ENCODE data around the gene TCF4.
"Not testable (repeated sequence)": the region's sequence is repeated elsewhere in the genome, so short reads cannot be mapped to it uniquely, and the experiment has no call there.

The TCF4 gene

DNA sequence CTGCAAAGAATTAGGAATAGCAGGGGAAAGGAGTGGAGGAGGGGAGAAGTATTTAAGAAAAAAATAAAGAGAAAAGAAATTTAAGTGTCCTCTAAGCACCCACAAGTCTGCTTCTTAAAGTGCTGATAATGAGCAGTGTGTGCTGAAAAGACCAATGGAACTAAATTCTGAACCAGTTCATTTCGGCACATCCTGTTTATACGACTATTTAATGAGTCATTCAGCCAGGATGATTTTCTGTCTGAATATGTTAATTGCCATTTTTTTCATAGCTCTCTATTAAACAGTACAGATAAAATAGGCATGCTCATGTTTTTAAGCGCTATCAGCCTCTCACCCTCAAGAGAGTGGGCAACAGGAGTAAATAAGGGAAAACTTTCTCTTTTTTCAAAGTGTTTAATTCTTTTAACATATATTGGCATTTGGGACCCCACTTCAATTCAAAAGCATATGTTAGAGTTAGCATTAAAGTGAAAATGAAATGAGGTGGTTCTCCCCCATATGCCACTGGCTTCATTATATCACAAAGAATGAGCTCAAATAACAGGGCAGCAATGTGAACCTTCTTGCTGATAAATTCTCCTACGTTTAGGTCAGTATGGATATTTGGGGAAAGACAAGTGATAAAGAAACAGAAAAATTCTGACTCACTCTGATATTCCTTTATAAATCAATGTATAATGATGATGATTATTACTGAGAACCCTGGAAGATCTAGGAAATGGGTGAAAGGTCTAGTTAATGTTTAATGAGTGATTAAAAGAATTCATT, 87.5 kb downstream of the TCF4 start:
- no peak for DNase-seq

GRCh38 chr18:55499526-55499925, 88.5 kb downstream of the TCF4 start:
- DNase-seq, result no peak

DNA sequence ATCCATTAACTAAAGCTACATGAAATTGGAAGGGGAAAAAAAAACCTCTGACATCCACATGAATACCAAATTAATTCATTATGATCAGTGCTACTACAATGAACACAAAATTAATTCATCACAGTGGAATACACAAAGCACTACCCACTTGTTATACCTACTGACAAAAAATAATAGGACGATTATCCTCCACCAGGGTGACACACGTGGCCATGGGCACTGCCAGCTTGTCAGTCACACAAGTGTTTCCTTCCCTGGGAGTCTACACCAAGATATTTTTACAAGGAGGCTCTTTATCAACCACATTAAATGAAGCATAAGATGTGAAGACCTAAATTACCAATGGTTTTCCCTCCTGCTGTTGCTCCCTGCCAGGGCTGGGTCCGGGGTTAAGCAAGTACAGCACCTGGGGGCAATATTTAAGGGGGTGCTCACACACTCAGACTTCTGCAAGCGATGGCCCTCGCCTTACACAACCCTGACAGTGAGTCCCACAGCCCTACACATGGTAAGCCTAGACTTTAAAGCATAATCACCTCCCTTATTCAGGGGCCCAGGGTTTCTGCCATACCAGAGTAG, 90.1 kb downstream of the TCF4 start:
- DNase-seq, result no peak

DNA sequence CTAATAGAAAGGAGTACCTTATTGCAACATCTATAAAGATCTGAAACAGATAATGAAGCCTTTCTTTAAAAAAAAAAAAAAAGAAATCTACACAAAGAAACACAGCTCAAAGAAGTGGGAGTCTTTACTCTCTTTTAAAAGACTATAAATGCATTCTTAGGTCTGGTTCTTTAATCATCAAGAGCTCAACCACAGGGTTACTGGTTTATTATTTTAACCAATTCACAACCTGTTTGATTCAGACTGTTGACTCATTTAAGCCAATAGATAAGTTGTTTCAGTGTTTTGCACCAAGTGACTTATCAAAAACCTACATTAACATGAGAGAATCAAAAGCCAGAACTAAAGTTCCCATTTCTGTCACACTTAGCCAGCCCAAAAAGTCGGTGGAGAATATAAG, 93.1 kb downstream of the TCF4 start:
- DNase-seq, result no peak

- no peak for DNase-seq
These were observed 93.6 kb downstream of the TCF4 start for GRCh38 chr18:55494441-55494840.

GRCh38 chr18:55491616-55492015, 96.4 kb downstream of the TCF4 start:
- no peak for DNase-seq

- peak; percentile 73 for DNase-seq
These were observed 98.7 kb downstream of the TCF4 start for GRCh38 chr18:55489034-55489986.

DNA sequence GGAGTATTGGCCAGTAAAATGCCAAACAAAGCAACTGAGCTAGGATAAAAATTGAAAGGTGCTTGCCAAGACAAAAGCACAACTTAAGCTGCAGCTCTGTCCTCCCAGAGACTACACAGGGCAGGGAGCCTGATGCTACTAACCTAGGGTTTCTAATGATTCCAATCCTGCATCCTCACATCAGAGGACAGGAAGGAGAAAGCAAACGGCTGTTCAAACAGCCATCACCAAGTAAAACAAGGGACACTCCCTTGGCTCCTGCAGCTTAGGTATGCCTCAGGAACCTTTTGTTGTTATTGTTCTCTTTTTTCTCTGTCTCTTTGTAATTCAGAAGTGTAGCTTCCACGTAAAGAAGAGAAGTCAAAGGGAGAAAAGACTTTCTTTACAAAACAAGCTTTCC, 99.5 kb downstream of the TCF4 start:
- DNase-seq, result no peak

GRCh38 chr18:55487997-55488396, 100.0 kb downstream of the TCF4 start:
- DNase-seq, result no peak

- DNase-seq, result no peak
These were observed 101.1 kb downstream of the TCF4 start for GRCh38 chr18:55486936-55487335.

- no peak for DNase-seq
These were observed 102.3 kb downstream of the TCF4 start for GRCh38 chr18:55485666-55486065.

DNA sequence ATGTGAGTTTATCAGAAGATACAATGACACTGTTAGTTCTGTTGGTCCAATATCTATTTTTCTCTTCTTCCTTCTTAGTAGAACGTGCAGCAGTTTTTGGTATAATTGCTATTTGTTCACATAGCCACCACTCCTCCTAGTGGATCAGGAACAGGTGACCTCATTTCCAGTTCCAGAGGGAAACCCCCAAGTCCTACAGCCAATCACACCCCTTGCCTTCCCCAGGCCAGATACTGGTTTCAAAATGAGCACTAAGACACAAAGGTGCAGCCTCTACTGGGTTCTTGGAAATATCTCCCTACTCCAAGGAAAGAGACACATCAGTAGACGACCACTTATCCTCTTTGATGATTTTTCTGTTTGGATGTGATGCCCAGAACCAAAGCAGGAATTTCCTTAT, 103.2 kb downstream of the TCF4 start:
- DNase-seq, result peak; percentile 7

DNA sequence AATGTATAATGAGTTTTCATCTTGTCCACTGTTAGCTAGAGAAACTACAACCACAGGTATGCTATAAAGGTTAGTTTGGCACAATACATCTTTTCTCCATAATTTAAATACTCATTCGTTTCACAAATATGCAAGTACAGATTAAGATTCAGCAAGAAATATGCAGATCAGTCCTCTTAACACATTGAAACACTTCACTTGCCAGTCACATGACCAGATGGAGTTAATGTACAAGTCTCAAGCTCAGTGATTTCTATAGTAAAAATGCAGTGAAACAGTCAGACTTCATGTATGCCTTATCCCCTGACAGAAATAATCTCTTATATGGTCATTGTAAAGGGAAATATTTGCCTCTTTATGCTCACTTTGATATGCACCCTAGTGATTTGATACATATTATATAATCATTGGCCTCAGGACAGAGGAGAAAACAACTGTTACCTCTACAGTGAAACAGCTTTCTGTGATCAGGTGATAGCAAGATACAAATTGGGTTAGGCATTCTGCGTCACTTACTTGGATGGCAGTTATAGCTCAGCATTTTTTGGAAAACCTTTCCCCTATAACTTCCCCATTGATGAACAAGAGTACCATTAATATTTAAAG, 104.6 kb downstream of the TCF4 start:
- DNase-seq, result no peak

DNA sequence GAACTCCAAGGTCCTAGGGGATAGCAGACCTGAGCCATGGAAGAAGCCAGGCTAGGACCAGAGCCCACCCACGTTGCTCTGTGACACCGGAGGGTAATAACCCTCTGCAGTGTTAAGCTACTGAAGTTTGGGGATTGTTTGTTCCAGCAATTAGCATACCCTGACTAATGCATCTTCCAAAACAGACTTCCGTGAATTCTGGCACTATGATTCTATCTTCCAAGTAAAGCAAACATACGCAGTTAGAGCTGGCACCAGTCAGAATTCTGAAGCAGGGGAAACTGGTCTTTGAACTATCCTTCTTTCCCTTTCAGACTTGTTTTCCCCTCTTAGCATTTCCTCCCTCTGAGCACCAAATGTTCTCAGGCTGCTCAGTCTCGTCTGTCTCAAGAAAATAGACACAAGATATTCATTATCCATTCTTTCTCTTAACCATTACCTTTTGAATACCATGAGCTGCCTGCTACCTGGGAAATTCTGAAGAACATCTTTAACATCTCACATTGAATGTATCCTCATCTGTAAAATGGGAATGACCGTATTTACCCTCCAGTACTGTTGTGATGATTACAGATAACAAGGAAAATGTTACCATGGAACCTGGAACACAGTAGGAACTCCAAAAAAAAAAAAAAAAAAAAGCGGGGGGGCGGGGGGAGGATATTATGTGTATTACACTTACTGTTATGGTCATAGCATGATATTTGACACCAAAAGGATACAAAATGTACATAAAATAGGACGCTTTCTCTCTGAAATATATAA, 108.2 kb downstream of the TCF4 start:
- no peak for DNase-seq

DNA sequence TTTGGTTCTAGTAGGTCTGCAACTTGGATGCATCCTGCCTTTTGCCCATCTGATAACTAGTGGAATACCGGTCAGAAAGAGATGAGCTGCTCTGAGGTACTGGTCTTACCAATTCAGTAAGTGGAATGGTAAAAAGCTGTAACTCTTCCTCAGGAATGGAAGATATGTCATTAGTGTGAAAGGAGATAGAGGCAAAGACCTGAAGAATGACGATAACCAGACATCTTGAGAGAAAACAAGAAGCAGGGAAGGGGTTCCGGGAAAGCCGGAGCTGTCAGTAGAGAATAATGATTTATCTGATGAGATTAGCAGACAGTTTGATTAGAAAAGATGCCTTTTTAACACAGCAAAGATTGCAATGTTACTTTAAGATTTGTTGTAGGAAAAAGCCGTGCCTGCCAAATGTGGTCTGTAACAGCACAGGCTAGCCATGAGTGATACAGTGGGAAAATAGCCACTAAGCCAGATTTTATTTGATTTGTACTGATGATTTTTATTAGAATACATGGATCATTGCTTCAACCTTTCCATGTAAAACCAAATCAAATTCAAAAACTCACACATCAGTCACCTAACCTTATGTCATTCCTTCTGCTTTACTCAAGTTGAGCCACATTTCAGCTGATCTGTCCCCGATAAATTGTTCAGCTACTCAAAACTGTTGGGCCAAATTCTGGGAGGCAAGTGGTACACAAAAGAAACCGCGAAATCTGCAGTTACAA, 110.0 kb downstream of the TCF4 start:
- DNase-seq, result no peak

DNA sequence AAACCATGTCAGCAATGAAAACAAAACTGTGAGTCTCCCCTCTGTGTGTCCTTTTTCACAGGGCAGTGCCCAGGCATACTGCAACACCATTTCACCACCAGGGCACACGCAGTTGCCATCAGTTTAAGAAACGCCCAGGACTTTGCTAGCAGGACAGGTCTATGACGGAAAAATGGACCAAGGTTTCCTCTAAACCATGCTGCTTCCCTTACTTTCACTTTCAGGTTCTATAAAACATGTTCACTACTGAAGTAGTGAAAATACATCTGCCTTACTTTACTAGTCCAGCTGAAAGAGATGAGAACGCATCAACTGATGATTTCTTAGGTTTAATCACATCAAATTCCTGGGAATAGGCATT, 110.5 kb downstream of the TCF4 start:
- peak; percentile 45 for DNase-seq

DNA sequence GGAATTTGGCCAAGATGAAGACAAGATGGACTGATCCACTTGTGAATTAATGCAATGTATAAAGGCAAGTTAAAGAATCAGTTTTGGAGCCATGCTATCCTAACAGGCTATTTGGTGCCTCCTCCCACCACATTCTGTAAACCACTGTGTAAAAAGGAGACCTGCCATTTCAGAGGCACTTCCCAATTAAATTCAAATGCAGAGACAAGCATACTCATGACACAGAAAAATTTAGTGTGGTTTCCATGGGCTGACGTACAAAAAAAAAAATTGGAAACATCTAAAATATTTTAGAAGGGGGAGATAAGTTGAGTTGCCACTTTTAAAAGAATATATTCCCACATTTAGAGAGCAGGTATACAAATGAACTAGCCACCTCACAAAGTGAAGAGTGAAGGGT, 112.1 kb downstream of the TCF4 start:
- DNase-seq, result no peak

- no peak for DNase-seq
These were observed 112.5 kb downstream of the TCF4 start for GRCh38 chr18:55475467-55475866.

- no peak for DNase-seq
These were observed 114.4 kb downstream of the TCF4 start for GRCh38 chr18:55473560-55473959.

DNA sequence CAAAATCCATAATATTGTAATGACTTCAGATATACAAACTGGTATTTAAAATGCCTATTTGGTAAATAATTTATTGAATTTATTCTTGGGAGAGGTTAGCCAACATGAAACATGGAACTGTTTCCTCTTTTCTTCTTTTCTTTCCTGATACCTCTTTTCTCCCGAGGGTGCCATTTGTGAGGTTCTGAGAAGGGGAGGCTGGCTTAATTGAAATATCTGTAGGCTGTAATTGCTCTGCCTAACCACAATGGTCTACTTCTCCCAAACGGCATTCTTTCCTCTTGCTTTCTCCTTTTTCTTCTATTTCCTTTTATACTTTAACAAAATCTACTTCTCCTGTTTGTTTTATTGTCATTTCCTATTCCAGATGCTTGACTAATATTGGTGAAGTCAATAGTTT, 114.9 kb downstream of the TCF4 start:
- DNase-seq, result no peak

DNA sequence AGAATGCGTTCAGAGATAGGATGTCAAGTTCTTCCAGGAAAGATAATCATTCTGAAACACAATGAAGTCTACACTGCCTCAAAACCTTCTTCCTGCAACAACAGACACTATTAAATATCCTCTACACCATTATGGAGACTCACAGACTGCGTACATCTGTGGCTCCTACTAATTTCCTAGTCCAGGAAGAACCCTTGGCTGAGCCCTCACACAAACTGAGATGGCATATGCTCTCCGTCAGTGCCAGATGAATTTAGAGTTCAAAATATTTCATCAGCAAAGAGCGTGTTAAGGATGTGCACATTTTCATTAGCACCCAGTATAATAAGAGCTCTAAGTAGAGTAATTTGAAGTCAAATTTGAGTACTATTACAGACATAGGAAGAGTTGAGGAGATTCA, 117.2 kb downstream of the TCF4 start:
- DNase-seq, result no peak

- DNase-seq, result not testable (repeated sequence)
These were observed 118.9 kb downstream of the TCF4 start for GRCh38 chr18:55469134-55469533.

Data from activated CD4-positive, alpha-beta T cell treated with anti-CD3 and anti-CD28 coated beads, Interleukin-2, Interleukin-6, amounts not matched to agents 100 ng/mL and 50 ng/mL, durations not matched to agents 16 hours and 8 hours (primary cell).